HPDE6-E6E7 (cell line): ENCODE results near the gene NPAS3.

Source experiments
- DNase-seq: peaks from one replicate; pipeline ENCODE4 v3.0.0; 2011; ENCODE audit warnings: missing footprints; ENCODE audit errors: extremely low spot score

Gene NPAS3

GRCh38 chr14:33332497-33332896 is 393.8 kb downstream of the NPAS3 start:
- DNase-seq = no peak

GRCh38 chr14:33335366-33335765 is 396.7 kb downstream of the NPAS3 start:
- no peak for DNase-seq

- no peak for DNase-seq
Observed at GRCh38 chr14:33342299-33342974, 403.8 kb downstream of the NPAS3 start.

- no peak for DNase-seq
Observed at GRCh38 chr14:33343016-33343415, 404.3 kb downstream of the NPAS3 start.

- DNase-seq = no peak
Observed at GRCh38 chr14:33347796-33348195, 409.1 kb downstream of the NPAS3 start.

- no peak for DNase-seq
Observed at GRCh38 chr14:33348510-33348909, 409.8 kb downstream of the NPAS3 start.

GRCh38 chr14:33349871-33350270 is 411.2 kb downstream of the NPAS3 start:
- no peak for DNase-seq

- DNase-seq = no peak
Observed at GRCh38 chr14:33350366-33350990, 411.8 kb downstream of the NPAS3 start.

GRCh38 chr14:33352821-33353220 is 414.1 kb downstream of the NPAS3 start:
- DNase-seq = no peak

- no peak for DNase-seq
Observed at GRCh38 chr14:33356181-33356580, 417.5 kb downstream of the NPAS3 start.

- DNase-seq = no peak
Observed at GRCh38 chr14:33357225-33358010, 418.7 kb downstream of the NPAS3 start.

- no peak for DNase-seq
Observed at GRCh38 chr14:33359288-33359881, 420.7 kb downstream of the NPAS3 start.

GRCh38 chr14:33362934-33363333 is 424.3 kb downstream of the NPAS3 start:
- DNase-seq = no peak

- no peak for DNase-seq
Observed at GRCh38 chr14:33363682-33364081, 425.0 kb downstream of the NPAS3 start.

GRCh38 chr14:33364466-33364865 is 425.8 kb downstream of the NPAS3 start:
- no peak for DNase-seq

GRCh38 chr14:33369041-33369440 is 430.4 kb downstream of the NPAS3 start:
- DNase-seq = no peak

- DNase-seq = no peak
Observed at GRCh38 chr14:33369972-33370371, 431.3 kb downstream of the NPAS3 start.

- DNase-seq = no peak
Observed at GRCh38 chr14:33370426-33370825, 431.7 kb downstream of the NPAS3 start.

GRCh38 chr14:33375196-33375595 is 436.5 kb downstream of the NPAS3 start:
- no peak for DNase-seq

GRCh38 chr14:33375786-33376185 is 437.1 kb downstream of the NPAS3 start:
- DNase-seq = no peak

GRCh38 chr14:33376510-33376909 is 437.8 kb downstream of the NPAS3 start:
- no peak for DNase-seq

- DNase-seq = no peak
Observed at GRCh38 chr14:33377596-33378390, 439.1 kb downstream of the NPAS3 start.
